WTC11 (cell line): ENCODE data around the gene TNS4. TPM values are rescaled to one million over a fixed set of nuclear protein-coding genes. Genes with fewer than 3 reads are reported as not detected.

Source experiments
- ATAC-seq: fragments of 200-7000 bp; cut with Tn5 transposase; 2 replicates; pipeline ENCODE4 v1.10.0; 2021; ENCODE audit warnings: mild to moderate bottlenecking, moderate library complexity
- CTCF ChIA-PET: fragments of 300-600 bp; sonication (Branson Sonifier 250); formaldehyde crosslinking; loops from one replicate; lab custom pipeline; 2021; ENCODE audit warnings: antibody characterized with exemption; lab: Charles Lee
- POLR2A ChIA-PET: fragments of 350-600 bp; sonication (Branson Sonifier 250); formaldehyde crosslinking; loops from one replicate; lab custom pipeline; 2021; ENCODE audit warnings: antibody characterized with exemption; lab: Charles Lee
- DNase-seq: peaks from one replicate; pipeline ENCODE4 v3.0.0; 2021; ENCODE audit warnings: low spot score
- H3K27ac Mint-ChIP-seq: 2 replicates; pipeline ENCODE4 v1.8.0; 2021; ENCODE audit warnings: mixed read lengths
- H3K27me3 Mint-ChIP-seq: 2 replicates; pipeline ENCODE4 v1.8.0; 2021; ENCODE audit warnings: low read depth, mild to moderate bottlenecking, moderate library complexity, mixed read lengths
- H3K36me3 Mint-ChIP-seq: 2 replicates; pipeline ENCODE4 v1.8.0; 2021; ENCODE audit warnings: mixed read lengths
- H3K4me1 Mint-ChIP-seq: 2 replicates; pipeline ENCODE4 v1.8.0; 2022; ENCODE audit warnings: mixed read lengths
- H3K4me3 Mint-ChIP-seq: 2 replicates; pipeline ENCODE4 v1.8.0; 2021; ENCODE audit warnings: mild to moderate bottlenecking, moderate library complexity, mixed read lengths
- H3K9me3 Mint-ChIP-seq: 2 replicates; pipeline ENCODE4 v1.8.0; 2021; ENCODE audit warnings: mixed read lengths
- ARID4B ChIP-seq: sonication (generic); formaldehyde crosslinking; IDR thresholded peaks from 2 replicates; pipeline ENCODE4 v1.8.0; 2023; ENCODE audit warnings: missing genetic modification reagents, mild to moderate bottlenecking, borderline replicate concordance
- ATF6 ChIP-seq: sonication (generic); formaldehyde crosslinking; IDR thresholded peaks from 2 replicates; pipeline ENCODE4 v1.8.1; 2023; ENCODE audit warnings: mild to moderate bottlenecking, missing genetic modification reagents
- GABPB1 ChIP-seq: sonication (generic); formaldehyde crosslinking; IDR thresholded peaks from 2 replicates; pipeline ENCODE4 v1.8.1; 2023; ENCODE audit warnings: mild to moderate bottlenecking, missing genetic modification reagents
- GRHL2 ChIP-seq: fragments of 250-450 bp; sonication (Bioruptor Pico); IDR thresholded peaks from 2 replicates; pipeline ENCODE4 v1.8.0; 2022; ENCODE audit warnings: mild to moderate bottlenecking, moderate library complexity; ENCODE audit not compliant: insufficient replicate concordance, severe bottlenecking
- NR2C2 ChIP-seq: sonication (generic); formaldehyde crosslinking; IDR thresholded peaks from 2 replicates; pipeline ENCODE4 v1.8.0; 2022; ENCODE audit warnings: mild to moderate bottlenecking, missing genetic modification reagents
- OVOL2 ChIP-seq: fragments of 250-450 bp; sonication (Bioruptor Pico); IDR thresholded peaks from 2 replicates; pipeline ENCODE4 v1.9.0; 2021; ENCODE audit warnings: mild to moderate bottlenecking, borderline replicate concordance
- PRDM15 ChIP-seq: sonication (generic); formaldehyde crosslinking; IDR thresholded peaks from 2 replicates; pipeline ENCODE4 v1.8.0; 2022; ENCODE audit warnings: missing genetic modification reagents
- SOX15 ChIP-seq: fragments of 250-450 bp; sonication (Bioruptor Pico); IDR thresholded peaks from 2 replicates; pipeline ENCODE4 v1.9.0; 2021; ENCODE audit warnings: mild to moderate bottlenecking
- ZBTB43 ChIP-seq: sonication (generic); formaldehyde crosslinking; IDR thresholded peaks from 2 replicates; pipeline ENCODE4 v1.8.1; 2023; ENCODE audit warnings: mild to moderate bottlenecking, missing genetic modification reagents
- ZNF671 ChIP-seq: fragments of 250-450 bp; sonication (Bioruptor Pico); IDR thresholded peaks from 2 replicates; pipeline ENCODE4 v1.8.0; 2021; ENCODE audit warnings: mild to moderate bottlenecking
- total RNA-seq: library from RNA; stranded (reverse); gene quantifications from 3 replicates; pipeline ENCODE4 v1.2.3, GENCODE V29; 2021
- TF ChIP-seq, protein P1 (sequence below): sonication (generic); formaldehyde crosslinking; conservative IDR thresholded peaks from 2 replicates; pipeline ENCODE4 v1.8.1; 2023; ENCODE audit warnings: mild to moderate bottlenecking, low read depth, missing genetic modification reagents, moderate library complexity
- TF ChIP-seq, protein P2 (sequence below): sonication (generic); formaldehyde crosslinking; IDR thresholded peaks from 2 replicates; pipeline ENCODE4 v1.8.1; 2023; ENCODE audit warnings: mild to moderate bottlenecking, missing genetic modification reagents, borderline replicate concordance

The TNS4 gene
- total RNA-seq, 1 experiment from 2014 or later: 0.87 TPM

GRCh38 chr17:40518401-40519088 lies 17.1 kb upstream of the TNS4 start:
- Mint-ChIP-seq H3K9me3 (no peaks in the 10 kb centered on the region), H3K36me3 (no peaks in the 10 kb centered on the region), H3K4me1 (peaks cover 24% of the 10 kb centered on the region), H3K27me3 (no peaks in the 10 kb centered on the region), H3K27ac (no peak overlapping the region), H3K4me3 (no peak overlapping the region)
- TF ChIP-seq OVOL2: no peak
- TF ChIP-seq ZNF671 (CRISPR knock-in tag): no peak
- no peak for TF ChIP-seq GABPB1 (CRISPR knock-in tag)
- TF ChIP-seq PRDM15 (CRISPR knock-in tag): no peak
- no peak for TF ChIP-seq ARID4B
- TF ChIP-seq GRHL2 (CRISPR knock-in tag): no peak
- TF ChIP-seq ZBTB43: no peak
- DNase-seq (no peak), ATAC-seq (peak; percentile 74)
- CTCF ChIA-PET: interaction anchor here (1.3 to 2.1 kb wide), 3 partner anchors 41 to 42 kb away, joined by 5 to 18 read pairs (median 9); no protein-coding TSS in a partner anchor
- POLR2A ChIA-PET: interaction anchor here (1.2 kb wide), 1 partner anchor 28 kb away, joined by 3 read pairs; no protein-coding TSS in a partner anchor

GRCh38 chr17:40517981-40518380 lies 16.6 kb upstream of the TNS4 start:
- Mint-ChIP-seq H3K4me3 (no peak overlapping the region), H3K4me1 (peaks cover 24% of the 10 kb centered on the region), H3K27ac (no peak overlapping the region), H3K9me3 (no peaks in the 10 kb centered on the region), H3K36me3 (no peaks in the 10 kb centered on the region), H3K27me3 (no peaks in the 10 kb centered on the region)
- CTCF ChIA-PET: interaction anchor here (0.5 to 2.1 kb wide), 3 partner anchors 17 to 42 kb away, joined by 3 to 9 read pairs (median 4); partner anchors contain the start of gene TNS4
- DNase-seq: no peak
- POLR2A ChIA-PET: no interaction called here
- no peak for ATAC-seq
- TF ChIP-seq ATF6 (CRISPR knock-in tag): no peak
- TF ChIP-seq SOX15 (CRISPR knock-in tag): no peak
- TF ChIP-seq, protein P1, sequence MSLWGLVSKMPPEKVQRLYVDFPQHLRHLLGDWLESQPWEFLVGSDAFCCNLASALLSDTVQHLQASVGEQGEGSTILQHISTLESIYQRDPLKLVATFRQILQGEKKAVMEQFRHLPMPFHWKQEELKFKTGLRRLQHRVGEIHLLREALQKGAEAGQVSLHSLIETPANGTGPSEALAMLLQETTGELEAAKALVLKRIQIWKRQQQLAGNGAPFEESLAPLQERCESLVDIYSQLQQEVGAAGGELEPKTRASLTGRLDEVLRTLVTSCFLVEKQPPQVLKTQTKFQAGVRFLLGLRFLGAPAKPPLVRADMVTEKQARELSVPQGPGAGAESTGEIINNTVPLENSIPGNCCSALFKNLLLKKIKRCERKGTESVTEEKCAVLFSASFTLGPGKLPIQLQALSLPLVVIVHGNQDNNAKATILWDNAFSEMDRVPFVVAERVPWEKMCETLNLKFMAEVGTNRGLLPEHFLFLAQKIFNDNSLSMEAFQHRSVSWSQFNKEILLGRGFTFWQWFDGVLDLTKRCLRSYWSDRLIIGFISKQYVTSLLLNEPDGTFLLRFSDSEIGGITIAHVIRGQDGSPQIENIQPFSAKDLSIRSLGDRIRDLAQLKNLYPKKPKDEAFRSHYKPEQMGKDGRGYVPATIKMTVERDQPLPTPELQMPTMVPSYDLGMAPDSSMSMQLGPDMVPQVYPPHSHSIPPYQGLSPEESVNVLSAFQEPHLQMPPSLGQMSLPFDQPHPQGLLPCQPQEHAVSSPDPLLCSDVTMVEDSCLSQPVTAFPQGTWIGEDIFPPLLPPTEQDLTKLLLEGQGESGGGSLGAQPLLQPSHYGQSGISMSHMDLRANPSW (CRISPR knock-in tag): no peak
- TF ChIP-seq, protein P2, sequence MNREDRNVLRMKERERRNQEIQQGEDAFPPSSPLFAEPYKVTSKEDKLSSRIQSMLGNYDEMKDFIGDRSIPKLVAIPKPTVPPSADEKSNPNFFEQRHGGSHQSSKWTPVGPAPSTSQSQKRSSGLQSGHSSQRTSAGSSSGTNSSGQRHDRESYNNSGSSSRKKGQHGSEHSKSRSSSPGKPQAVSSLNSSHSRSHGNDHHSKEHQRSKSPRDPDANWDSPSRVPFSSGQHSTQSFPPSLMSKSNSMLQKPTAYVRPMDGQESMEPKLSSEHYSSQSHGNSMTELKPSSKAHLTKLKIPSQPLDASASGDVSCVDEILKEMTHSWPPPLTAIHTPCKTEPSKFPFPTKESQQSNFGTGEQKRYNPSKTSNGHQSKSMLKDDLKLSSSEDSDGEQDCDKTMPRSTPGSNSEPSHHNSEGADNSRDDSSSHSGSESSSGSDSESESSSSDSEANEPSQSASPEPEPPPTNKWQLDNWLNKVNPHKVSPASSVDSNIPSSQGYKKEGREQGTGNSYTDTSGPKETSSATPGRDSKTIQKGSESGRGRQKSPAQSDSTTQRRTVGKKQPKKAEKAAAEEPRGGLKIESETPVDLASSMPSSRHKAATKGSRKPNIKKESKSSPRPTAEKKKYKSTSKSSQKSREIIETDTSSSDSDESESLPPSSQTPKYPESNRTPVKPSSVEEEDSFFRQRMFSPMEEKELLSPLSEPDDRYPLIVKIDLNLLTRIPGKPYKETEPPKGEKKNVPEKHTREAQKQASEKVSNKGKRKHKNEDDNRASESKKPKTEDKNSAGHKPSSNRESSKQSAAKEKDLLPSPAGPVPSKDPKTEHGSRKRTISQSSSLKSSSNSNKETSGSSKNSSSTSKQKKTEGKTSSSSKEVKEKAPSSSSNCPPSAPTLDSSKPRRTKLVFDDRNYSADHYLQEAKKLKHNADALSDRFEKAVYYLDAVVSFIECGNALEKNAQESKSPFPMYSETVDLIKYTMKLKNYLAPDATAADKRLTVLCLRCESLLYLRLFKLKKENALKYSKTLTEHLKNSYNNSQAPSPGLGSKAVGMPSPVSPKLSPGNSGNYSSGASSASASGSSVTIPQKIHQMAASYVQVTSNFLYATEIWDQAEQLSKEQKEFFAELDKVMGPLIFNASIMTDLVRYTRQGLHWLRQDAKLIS (CRISPR knock-in tag): no peak
- TF ChIP-seq NR2C2 (CRISPR knock-in tag): no peak
